ENCODE data around the gene GLIS1.

The GLIS1 gene

DNA sequence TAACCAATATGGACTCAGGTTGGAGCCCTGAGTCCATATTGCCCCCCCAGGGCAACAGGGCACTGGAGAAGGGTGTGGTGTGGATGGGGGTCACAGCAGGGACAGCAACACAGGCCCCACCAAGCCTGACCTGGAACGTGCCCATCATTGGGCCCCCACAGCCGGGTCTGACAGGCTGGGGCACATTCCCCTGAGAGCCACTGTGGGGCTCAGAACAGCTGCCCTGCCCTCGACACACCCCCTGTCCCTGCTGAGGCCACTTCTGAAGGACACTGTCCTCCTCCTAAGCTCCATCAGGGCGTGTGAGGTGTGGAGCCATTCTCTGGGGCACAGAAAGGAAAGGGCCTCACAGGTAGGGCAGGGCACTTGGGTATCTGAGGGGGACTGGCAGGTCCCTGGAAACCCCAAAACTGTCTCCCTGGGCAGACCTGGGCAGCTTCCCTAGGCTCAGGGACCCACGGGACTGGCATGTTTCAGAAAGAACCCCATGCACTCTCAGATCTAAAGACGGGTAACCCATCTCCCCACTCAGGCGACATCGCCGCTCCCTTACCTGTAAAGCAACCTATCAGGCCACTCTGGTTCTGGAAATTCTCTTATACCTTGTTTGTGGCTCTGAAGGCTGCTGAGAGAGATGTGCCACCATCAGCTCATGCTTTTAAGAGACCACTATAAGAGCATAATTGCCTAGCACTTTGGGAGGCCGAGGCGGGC lies 184.2 kb downstream of the GLIS1 start:
- DNase-seq: no peak

GRCh38 chr1:53553734-53554509 lies 185.0 kb downstream of the GLIS1 start:
- DNase-seq: no peak

- DNase-seq: no peak
These were observed 185.8 kb downstream of the GLIS1 start for GRCh38 chr1:53552981-53553733.

GRCh38 chr1:53552146-53552861 lies 186.7 kb downstream of the GLIS1 start:
- no peak for DNase-seq

GRCh38 chr1:53551428-53551995 lies 187.5 kb downstream of the GLIS1 start:
- no peak for DNase-seq

GRCh38 chr1:53550201-53550741 lies 188.7 kb downstream of the GLIS1 start:
- no peak for DNase-seq

DNA sequence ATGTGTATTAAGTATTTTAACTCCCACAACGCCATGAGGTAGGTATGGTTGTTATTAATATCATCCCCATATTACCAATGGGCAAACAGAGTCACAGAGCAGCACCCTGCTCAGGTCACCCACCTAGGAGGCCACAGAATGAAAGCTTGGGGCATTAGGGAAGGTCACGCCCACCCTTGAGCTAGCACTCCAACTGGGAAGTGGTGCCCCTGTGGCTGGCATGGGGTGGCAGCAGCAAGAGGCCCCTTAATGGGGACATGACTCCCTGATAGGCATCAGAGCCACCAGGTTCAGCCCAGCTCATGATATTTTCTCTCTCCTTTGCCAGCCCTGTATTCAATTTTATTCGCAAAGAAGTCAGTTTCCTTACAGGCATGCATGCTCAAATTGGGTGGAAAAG lies 189.2 kb downstream of the GLIS1 start:
- DNase-seq: no peak

GRCh38 chr1:53549287-53549686 lies 189.7 kb downstream of the GLIS1 start:
- DNase-seq: no peak

- DNase-seq: no peak
These were observed 190.9 kb downstream of the GLIS1 start for GRCh38 chr1:53548031-53548491.

DNA sequence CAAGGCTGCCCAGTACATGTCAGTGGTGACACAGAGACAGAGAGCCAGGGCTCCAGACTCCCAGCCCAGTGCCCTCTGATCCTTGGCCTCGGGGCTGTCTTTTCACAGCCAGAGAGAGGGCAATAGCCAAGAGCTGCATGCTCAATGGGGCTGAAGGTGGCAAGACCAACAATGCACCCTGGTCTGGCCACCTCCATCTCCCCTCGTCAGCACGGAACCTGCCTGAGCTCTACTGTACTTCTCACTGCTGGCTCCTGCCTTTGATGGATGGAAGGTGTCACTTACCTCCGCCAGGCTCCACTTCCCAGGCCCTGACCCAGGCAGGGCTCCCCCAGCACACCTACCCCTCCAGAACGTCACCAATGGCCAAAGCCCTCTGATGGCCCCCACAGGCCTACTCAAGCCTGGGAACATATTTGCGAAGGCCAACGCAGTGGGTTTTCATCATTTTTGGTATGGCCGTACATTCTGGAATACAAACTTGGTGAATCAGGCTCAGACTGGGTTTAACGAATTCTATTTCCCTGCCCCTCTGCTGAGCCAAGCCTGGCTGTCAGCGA lies 191.7 kb downstream of the GLIS1 start:
- DNase-seq: no peak

DNA sequence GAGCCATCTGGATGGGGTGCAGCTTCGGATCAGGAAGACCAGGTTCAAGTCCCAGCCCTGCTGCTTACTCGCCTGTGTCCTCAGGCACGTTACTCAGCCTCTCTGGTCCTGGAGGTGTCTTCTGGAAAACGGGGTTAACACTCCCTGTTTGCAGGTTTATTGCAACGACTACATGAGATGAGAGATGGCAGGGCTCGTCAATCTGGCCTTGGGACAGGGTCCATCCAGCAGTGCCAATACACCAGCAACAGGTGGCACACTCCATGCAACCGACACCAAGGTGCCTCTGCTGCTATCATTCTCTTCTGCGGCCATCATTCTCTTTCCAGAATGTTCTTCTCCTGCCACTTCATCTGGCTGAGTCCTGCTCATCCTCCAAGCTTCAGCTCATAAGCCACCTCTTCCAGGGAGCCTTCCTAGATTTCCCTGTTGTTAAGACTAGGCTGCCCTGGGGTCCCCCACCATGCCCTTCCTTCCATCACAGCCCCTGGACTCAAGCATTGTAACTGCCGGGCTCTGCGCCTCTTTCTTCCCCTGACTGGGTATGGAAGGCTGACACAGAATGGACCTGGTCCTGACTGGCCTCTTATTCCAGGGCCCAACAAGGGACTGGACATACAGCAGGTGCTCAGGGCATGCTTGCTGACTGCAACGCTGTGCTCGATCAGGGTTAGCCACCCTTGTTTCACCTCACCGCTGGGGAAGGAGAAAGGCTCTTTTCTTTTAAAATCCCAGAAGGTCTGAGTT lies 192.4 kb downstream of the GLIS1 start:
- DNase-seq: no peak

- DNase-seq: no peak
These were observed 193.1 kb downstream of the GLIS1 start for GRCh38 chr1:53545663-53546408.

DNA sequence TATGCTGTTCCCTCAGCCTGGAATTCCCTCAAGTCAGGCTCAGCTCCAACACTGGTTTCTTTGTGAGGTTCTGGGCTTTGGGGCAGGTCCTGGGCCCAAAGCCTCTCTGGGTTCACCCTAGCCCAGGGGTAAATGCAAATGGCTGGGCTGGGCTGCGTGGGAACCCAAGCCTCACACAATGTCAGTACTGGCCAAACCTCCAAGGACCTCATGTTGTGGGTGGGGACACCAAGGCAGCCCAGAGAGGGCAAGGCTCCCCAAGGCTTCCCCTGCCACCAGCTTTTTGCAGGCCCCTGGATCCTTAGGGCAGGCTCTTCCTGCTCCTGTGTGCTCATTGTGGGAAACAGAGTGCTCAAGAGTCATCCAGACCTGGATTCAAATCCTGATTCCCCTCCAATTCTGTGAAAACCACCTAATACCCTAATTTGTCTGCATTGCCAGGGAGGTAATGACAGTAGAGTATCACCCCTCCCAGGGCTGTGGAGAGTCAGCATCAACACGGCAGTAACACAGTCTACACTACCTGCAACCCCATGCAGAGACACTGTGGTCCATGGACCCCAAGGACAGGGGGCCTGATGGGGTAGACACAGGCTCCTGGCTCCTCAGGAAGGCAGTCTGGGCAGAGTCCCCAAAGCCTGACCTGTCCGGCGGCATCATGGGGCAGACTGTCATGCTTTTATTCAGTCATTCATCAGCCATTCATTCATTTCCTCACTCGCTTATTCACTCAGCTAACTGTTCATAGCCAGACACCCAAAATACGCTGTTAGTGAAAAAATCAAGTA lies 194.0 kb downstream of the GLIS1 start:
- DNase-seq: no peak

DNA sequence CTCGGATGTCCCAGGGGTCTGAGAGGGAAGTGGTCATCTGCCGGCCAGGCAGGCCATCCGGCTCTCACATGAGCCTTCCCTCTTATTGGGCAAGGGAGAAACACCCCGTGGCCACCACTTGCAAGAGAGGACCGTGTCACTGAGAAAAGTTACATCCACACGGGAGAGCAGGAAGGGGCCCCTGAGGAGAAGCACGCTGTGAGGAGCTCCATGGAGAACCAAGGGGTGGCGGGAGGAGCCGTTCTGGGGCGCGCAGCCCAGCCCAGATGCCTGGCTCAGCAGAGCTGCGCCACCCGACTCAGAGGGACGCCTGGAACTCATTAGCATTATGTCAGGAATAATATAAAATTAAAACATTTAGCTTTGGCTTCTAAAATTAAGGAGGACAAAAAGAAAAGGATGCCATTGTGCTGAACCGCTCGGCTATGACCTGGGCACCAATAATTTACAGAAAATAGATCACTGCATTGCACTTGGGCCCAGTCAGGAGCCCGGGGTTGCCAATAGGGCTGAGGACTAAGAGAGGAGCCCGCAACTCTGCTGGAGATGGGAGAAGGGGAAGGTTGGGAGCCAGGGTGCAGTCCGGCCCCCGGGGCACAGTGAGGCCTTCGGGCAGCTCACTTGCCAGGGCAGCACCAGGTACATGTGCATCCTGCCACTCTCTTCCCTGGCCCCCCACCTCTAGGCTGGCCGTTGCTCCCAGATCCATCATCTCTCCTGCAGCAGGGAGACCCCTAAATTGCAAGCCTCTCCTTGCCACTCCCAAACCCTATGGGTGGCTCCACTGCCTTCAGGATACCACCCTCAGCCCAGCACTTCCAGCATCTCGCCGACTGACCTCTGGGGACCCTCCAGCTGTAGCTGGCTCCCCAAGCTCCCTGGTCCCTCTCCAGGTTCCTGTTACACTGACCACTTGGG lies 194.9 kb downstream of the GLIS1 start:
- no peak for DNase-seq

DNA sequence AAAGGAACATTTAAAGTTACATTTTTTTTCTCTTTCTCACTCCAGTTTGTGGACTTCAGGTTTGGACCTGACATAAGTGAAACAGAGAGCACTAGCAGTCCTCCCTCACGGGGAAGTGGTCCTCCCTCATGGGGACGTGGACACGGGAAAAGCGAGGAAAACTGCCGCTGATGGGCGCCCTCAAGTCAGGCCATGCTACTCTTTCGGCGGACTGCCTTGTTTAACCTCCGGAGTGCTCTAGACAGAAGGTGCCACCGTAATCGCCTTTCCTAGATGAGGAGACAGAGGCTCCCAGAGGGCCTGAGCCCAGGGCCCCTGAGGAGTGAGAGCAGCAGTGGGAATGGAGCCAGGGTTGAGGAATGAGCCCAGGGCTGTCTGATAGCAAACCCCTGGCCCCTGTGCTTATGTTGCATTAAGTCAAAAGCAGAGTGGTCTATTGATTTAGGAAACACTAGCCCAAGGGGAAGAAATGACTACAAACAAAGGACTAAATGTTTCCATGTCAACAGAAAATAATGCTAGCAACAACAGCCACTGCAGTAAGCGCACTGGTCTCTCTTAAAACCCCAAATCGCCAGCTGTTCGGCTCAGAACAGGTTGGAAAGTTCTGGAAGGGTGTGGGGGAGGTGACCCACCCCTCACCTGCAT lies 195.7 kb downstream of the GLIS1 start:
- no peak for DNase-seq

GRCh38 chr1:53542551-53542950 lies 196.4 kb downstream of the GLIS1 start:
- DNase-seq: no peak

DNA sequence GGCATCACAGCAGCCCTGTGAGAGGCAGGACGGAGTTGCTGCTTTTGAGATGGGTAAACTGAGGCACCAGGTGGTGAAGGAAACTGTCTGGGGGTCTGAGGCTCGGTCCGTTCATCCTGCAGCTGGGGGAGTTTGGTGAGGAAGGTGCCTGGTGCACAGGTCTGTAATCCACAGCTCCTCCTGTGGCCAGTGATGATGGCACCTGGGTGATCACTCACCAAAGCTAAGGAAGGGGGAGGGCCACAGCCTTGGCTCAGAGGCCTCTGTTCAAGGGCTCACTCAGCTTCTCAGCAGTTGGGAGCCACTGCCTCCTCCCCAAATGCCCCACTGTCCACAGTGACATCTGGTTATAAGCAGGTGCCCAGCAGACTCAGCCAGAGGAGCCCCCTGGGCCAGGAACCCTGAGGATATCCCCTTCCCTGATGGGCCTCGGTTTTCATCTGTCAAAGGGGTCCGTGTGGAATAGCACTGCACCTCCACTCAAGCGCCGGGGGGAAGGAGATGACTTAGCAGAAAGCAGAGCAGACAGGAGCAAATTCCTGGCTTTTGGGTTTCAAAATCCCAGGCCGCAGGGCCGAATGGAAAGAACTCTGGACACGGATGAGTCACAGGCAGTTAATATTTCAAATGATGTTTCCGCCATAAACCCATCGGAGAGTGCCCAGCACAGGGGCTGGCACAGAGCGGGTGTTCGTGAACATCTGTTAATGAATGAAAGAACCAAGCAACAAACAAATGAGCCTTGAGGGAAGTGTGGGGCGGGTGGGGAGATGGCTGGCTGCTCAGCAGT lies 197.0 kb downstream of the GLIS1 start:
- no peak for DNase-seq
